ENCODE data around the gene B3GALT2.

DNA sequence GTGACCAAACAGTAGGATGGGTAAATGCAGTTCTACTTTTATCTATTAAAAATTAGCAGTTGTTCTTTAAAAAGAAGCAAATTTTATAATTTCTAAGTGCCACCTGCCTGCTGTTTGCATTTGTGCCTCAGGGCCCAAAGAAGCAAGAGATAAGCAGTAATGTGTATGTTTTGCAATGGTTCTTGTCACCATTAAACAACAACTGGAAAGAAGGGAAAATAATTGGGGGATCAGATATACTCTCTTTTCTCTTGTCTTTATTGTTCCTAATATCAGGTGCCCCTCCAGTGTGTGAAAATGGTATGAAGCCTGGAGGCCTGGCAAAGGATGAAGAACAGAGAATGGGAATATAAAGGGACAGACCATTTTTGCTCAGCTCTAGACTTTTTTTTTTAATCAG, 9.6 kb downstream of the B3GALT2 start:
- no peak for TF ChIP-seq POLR2A (IDR thresholded peaks at IDR 0.05)
- TF ChIP-seq, protein P1, sequence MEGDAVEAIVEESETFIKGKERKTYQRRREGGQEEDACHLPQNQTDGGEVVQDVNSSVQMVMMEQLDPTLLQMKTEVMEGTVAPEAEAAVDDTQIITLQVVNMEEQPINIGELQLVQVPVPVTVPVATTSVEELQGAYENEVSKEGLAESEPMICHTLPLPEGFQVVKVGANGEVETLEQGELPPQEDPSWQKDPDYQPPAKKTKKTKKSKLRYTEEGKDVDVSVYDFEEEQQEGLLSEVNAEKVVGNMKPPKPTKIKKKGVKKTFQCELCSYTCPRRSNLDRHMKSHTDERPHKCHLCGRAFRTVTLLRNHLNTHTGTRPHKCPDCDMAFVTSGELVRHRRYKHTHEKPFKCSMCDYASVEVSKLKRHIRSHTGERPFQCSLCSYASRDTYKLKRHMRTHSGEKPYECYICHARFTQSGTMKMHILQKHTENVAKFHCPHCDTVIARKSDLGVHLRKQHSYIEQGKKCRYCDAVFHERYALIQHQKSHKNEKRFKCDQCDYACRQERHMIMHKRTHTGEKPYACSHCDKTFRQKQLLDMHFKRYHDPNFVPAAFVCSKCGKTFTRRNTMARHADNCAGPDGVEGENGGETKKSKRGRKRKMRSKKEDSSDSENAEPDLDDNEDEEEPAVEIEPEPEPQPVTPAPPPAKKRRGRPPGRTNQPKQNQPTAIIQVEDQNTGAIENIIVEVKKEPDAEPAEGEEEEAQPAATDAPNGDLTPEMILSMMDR (IDR thresholded peaks at IDR 0.05) = no peak

Measured in ovary (tissue), 3 donors.